OCI-LY7 (cell line): ENCODE data around the gene SEC11C. TPM values are rescaled to one million over a fixed set of nuclear protein-coding genes. Genes with fewer than 3 reads are reported as not detected.

Experiments used
- BruUV-seq: library from RNA; stranded (reverse); fragments of 400-500 nt; replicated peaks from 2 replicates; lab custom pipeline; 2021; lab: Mats Ljungman, UMichigan
- CTCF ChIA-PET: fragments of 300-600 bp; sonication (Branson Sonifier 250); formaldehyde crosslinking; loops from one replicate; lab custom pipeline; 2022; ENCODE audit warnings: antibody characterized with exemption; ENCODE audit not compliant: unreplicated experiment; lab: Charles Lee
- POLR2A ChIA-PET: fragments of 300-600 bp; sonication (Branson Sonifier 250); formaldehyde crosslinking; loops from one replicate; lab custom pipeline; 2022; ENCODE audit warnings: antibody characterized with exemption; lab: Charles Lee
- DNase-seq: peaks from one replicate; pipeline ENCODE4 v3.0.0-alpha.2; 2015; ENCODE audit warnings: low spot score
- H2AFZ ChIP-seq: fragments of 200-600 bp; sonication (generic), shearing (Covaris generic); 2 replicates; pipeline ENCODE4 v1.6.1; 2014; ENCODE audit warnings: mild to moderate bottlenecking, antibody characterized with exemption, low read length, moderate library complexity
- H3K27ac ChIP-seq: fragments of 200-600 bp; sonication (generic); 2 replicates; pipeline ENCODE4 v1.5.1; 2014; ENCODE audit warnings: mixed run types, low read depth, mild to moderate bottlenecking, moderate library complexity, low read length, inconsistent platforms; ENCODE audit not compliant: poor library complexity, severe bottlenecking
- H3K36me3 ChIP-seq: fragments of 200-600 bp; sonication (generic); 2 replicates; pipeline ENCODE4 v1.6.1; 2014; ENCODE audit warnings: mild to moderate bottlenecking, antibody characterized with exemption, low read length, moderate library complexity, mixed read lengths; ENCODE audit not compliant: insufficient read depth
- H3K4me1 ChIP-seq: fragments of 200-600 bp; sonication (generic); 2 replicates; pipeline ENCODE4 v1.5.1; 2014; ENCODE audit warnings: mild to moderate bottlenecking, low read length; ENCODE audit not compliant: insufficient read depth, poor library complexity, severe bottlenecking
- H3K4me2 ChIP-seq: fragments of 200-600 bp; sonication (generic); 2 replicates; pipeline ENCODE4 v1.6.1; 2014; ENCODE audit warnings: mild to moderate bottlenecking, low read length
- H3K4me3 ChIP-seq: fragments of 200-600 bp; sonication (generic); 2 replicates; pipeline ENCODE4 v1.5.1; 2014; ENCODE audit warnings: mild to moderate bottlenecking, low read depth, low read length; ENCODE audit not compliant: poor library complexity, severe bottlenecking
- H3K79me2 ChIP-seq: fragments of 200-600 bp; sonication (generic); 2 replicates; pipeline ENCODE4 v1.6.1; 2016; ENCODE audit warnings: low read depth, mild to moderate bottlenecking, low read length, moderate library complexity, mixed read lengths; ENCODE audit not compliant: insufficient read depth
- H3K9me2 ChIP-seq: fragments of 200-600 bp; sonication (generic); 2 replicates; pipeline ENCODE4 v1.6.1; 2016; ENCODE audit warnings: mild to moderate bottlenecking, low read length, mixed read lengths; ENCODE audit not compliant: insufficient read depth
- H3K9me3 ChIP-seq: fragments of 200-600 bp; sonication (generic); 2 replicates; pipeline ENCODE4 v1.6.1; 2014; ENCODE audit warnings: mild to moderate bottlenecking, mixed run types, low read length, mixed read lengths
- H4K20me1 ChIP-seq: fragments of 200-600 bp; sonication (generic); 2 replicates; pipeline ENCODE4 v1.6.1; 2014; ENCODE audit warnings: mild to moderate bottlenecking, antibody characterized with exemption, low read length, moderate library complexity, mixed read lengths; ENCODE audit not compliant: insufficient read depth
- CTCF ChIP-seq: fragments of 200-600 bp; sonication (generic); conservative IDR thresholded peaks from 2 replicates; pipeline ENCODE4 v1.5.1; 2014; ENCODE audit warnings: mild to moderate bottlenecking, antibody characterized with exemption, low read length, moderate library complexity, mixed read lengths
- EZH2phosphoT487 ChIP-seq: fragments of 200-600 bp; sonication (generic); IDR thresholded peaks from 2 replicates; pipeline ENCODE4 v1.6.1; 2018; ENCODE audit warnings: low read depth, borderline replicate concordance, mild to moderate bottlenecking, mixed run types, antibody characterized with exemption, low read length, moderate library complexity, mixed read lengths
- intact Hi-C: fragments of 100-400 bp; cut with micrococcal nuclease; formaldehyde crosslinking; loops from one replicate; pipeline ENCODE4 v1.10.0; 2022; ENCODE audit not compliant: unreplicated experiment
- total RNA-seq, 2 experiments: library from RNA; depleted of rRNA in 1 of 2; stranded (reverse); fragments of >200 nt in 1 of 2; shearing (Covaris generic) in 1 of 2; gene quantifications; 2 replicates each; pipeline ENCODE4 v1.2.3, GENCODE V29; 2014 to 2022

SEC11C gene
- total RNA-seq, 2 experiments from 2014 or later = 37.4 to 77.7 TPM

- no peaks in the 10 kb centered on the region for H4K20me1 ChIP-seq
- H3K9me2 ChIP-seq = no peaks in the 10 kb centered on the region
- no peaks in the 10 kb centered on the region for H3K79me2 ChIP-seq
- no peaks in the 10 kb centered on the region for H3K36me3 ChIP-seq
- H3K27ac ChIP-seq = no peak overlapping the region
- CTCF ChIA-PET = no interaction called here
- intact Hi-C loops = no loop called here
- no peak overlapping the region for H3K4me2 ChIP-seq
- H3K4me1 ChIP-seq = no peaks in the 10 kb centered on the region
- no peak overlapping the region for H3K4me3 ChIP-seq
- TF ChIP-seq CTCF = no peak
- no peak for TF ChIP-seq EZH2phosphoT487
- POLR2A ChIA-PET = no interaction called here
- H2AFZ ChIP-seq = no peak overlapping the region
- BruUV-seq = no TSS peak
- no peak for DNase-seq
- no peaks in the 10 kb centered on the region for H3K9me3 ChIP-seq
Observed at GRCh38 chr18:59093668-59094067, 46.0 kb upstream of the SEC11C start.

- H3K4me3 ChIP-seq = no peak overlapping the region
- TF ChIP-seq CTCF (no peak), EZH2phosphoT487 (no peak)
- H3K9me2 ChIP-seq = no peaks in the 10 kb centered on the region
- no peak overlapping the region for H3K27ac ChIP-seq
- no peaks in the 10 kb centered on the region for H4K20me1 ChIP-seq
- no peaks in the 10 kb centered on the region for H3K9me3 ChIP-seq
- intact Hi-C loops = no loop called here
- no peak for DNase-seq
- H3K36me3 ChIP-seq = no peaks in the 10 kb centered on the region
- H2AFZ ChIP-seq = no peak overlapping the region
- no peaks in the 10 kb centered on the region for H3K79me2 ChIP-seq
- ChIA-PET POLR2A (no interaction called here), CTCF (no interaction called here)
- no TSS peak for BruUV-seq
- no peaks in the 10 kb centered on the region for H3K4me1 ChIP-seq
- no peak overlapping the region for H3K4me2 ChIP-seq
Observed at GRCh38 chr18:59094569-59094968, 45.1 kb upstream of the SEC11C start.

GRCh38 chr18:59096098-59096789 lies 43.4 kb upstream of the SEC11C start:
- intact Hi-C loops = no loop called here
- CTCF ChIA-PET = no interaction called here
- H4K20me1 ChIP-seq = no peaks in the 10 kb centered on the region
- H3K9me3 ChIP-seq = no peaks in the 10 kb centered on the region
- TF ChIP-seq CTCF (no peak), EZH2phosphoT487 (no peak)
- no peak overlapping the region for H3K27ac ChIP-seq
- no peaks in the 10 kb centered on the region for H3K9me2 ChIP-seq
- no peak for DNase-seq
- H2AFZ ChIP-seq = no peak overlapping the region
- no peaks in the 10 kb centered on the region for H3K4me1 ChIP-seq
- POLR2A ChIA-PET = no interaction called here
- no peaks in the 10 kb centered on the region for H3K79me2 ChIP-seq
- H3K4me2 ChIP-seq = no peak overlapping the region
- no peak overlapping the region for H3K4me3 ChIP-seq
- BruUV-seq = no TSS peak
- H3K36me3 ChIP-seq = no peaks in the 10 kb centered on the region
